ENCODE measurements around the gene CERKL. TPM values are rescaled to one million over a fixed set of nuclear protein-coding genes. Genes with fewer than 3 reads are reported as not detected.

CERKL gene
- total and polyA plus RNA-seq, 2 experiments from 2014 or later: 0.32 to 0.69 TPM

DNA sequence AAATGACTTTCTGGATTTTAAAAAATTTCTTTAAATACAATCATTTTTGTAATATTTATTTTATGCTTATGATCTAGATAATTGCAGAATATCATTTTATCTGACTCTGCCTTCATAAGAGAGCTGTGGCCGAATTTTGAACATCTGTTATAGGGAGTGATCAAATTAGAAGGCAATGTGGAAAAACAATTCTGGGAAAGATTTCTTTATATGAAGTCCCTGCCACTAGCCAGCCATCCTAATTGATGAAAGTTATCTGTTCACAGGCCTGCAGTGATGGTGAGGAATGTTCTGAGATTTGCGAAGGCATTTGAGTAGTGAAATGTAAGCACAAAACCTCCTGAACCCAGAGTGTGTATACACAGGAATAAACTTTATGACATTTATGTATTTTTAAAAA is 120.2 kb downstream of the CERKL start (continued):
- TF ChIP-seq, protein P1, sequence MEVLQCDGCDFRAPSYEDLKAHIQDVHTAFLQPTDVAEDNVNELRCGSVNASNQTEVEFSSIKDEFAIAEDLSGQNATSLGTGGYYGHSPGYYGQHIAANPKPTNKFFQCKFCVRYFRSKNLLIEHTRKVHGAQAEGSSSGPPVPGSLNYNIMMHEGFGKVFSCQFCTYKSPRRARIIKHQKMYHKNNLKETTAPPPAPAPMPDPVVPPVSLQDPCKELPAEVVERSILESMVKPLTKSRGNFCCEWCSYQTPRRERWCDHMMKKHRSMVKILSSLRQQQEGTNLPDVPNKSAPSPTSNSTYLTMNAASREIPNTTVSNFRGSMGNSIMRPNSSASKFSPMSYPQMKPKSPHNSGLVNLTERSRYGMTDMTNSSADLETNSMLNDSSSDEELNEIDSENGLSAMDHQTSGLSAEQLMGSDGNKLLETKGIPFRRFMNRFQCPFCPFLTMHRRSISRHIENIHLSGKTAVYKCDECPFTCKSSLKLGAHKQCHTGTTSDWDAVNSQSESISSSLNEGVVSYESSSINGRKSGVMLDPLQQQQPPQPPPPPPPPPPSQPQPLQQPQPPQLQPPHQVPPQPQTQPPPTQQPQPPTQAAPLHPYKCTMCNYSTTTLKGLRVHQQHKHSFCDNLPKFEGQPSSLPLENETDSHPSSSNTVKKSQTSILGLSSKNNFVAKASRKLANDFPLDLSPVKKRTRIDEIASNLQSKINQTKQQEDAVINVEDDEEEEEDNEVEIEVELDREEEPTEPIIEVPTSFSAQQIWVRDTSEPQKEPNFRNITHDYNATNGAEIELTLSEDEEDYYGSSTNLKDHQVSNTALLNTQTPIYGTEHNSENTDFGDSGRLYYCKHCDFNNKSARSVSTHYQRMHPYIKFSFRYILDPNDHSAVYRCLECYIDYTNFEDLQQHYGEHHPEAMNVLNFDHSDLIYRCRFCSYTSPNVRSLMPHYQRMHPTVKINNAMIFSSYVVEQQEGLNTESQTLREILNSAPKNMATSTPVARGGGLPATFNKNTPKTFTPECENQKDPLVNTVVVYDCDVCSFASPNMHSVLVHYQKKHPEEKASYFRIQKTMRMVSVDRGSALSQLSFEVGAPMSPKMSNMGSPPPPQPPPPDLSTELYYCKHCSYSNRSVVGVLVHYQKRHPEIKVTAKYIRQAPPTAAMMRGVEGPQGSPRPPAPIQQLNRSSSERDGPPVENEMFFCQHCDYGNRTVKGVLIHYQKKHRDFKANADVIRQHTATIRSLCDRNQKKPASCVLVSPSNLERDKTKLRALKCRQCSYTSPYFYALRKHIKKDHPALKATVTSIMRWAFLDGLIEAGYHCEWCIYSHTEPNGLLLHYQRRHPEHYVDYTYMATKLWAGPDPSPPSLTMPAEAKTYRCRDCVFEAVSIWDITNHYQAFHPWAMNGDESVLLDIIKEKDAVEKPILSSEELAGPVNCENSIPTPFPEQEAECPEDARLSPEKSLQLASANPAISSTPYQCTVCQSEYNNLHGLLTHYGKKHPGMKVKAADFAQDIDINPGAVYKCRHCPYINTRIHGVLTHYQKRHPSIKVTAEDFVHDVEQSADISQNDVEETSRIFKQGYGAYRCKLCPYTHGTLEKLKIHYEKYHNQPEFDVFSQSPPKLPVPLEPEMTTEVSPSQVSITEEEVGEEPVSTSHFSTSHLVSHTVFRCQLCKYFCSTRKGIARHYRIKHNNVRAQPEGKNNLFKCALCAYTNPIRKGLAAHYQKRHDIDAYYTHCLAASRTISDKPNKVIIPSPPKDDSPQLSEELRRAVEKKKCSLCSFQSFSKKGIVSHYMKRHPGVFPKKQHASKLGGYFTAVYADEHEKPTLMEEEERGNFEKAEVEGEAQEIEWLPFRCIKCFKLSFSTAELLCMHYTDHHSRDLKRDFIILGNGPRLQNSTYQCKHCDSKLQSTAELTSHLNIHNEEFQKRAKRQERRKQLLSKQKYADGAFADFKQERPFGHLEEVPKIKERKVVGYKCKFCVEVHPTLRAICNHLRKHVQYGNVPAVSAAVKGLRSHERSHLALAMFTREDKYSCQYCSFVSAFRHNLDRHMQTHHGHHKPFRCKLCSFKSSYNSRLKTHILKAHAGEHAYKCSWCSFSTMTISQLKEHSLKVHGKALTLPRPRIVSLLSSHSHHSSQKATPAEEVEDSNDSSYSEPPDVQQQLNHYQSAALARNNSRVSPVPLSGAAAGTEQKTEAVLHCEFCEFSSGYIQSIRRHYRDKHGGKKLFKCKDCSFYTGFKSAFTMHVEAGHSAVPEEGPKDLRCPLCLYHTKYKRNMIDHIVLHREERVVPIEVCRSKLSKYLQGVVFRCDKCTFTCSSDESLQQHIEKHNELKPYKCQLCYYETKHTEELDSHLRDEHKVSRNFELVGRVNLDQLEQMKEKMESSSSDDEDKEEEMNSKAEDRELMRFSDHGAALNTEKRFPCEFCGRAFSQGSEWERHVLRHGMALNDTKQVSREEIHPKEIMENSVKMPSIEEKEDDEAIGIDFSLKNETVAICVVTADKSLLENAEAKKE (CRISPR knock-in tag; IDR thresholded peaks at IDR 0.05): no peak
- TF ChIP-seq NANOG (IDR thresholded peaks at IDR 0.05; ENCODE audit: borderline replicate concordance) (no peak), ZNF331 (CRISPR knock-in tag; IDR thresholded peaks at IDR 0.05; ENCODE audit: low read depth) (no peak), EZH2phosphoT487 (IDR thresholded peaks at IDR 0.05; ENCODE audit: unreplicated experiment) (no peak)

GRCh38 chr2:181528441-181528840 is 128.5 kb downstream of the CERKL start:
- no peaks in the 10 kb centered on the region for H3F3A ChIP-seq (replicated peaks; ENCODE audit: low read depth)

More at GRCh38 chr2:181528441-181528840, 128.5 kb downstream of the CERKL start:
- Mint-ChIP-seq H3K27me3 (ENCODE audit: insufficient read depth, low read depth, poor library complexity) (peaks cover 5% of the 10 kb centered on the region), H3K36me3 (ENCODE audit: low read depth) (no peaks in the 10 kb centered on the region), H3K4me3 (no peak overlapping the region), H3K9me3 (no peaks in the 10 kb centered on the region), H3K4me1 (peaks cover 9% of the 10 kb centered on the region; the same call in 2 of the 3 replicates), H3K27ac (no peak overlapping the region)
- DNase-seq (ENCODE audit: low spot score) (no peak), ATAC-seq (no peak)
- Histone ChIP-seq H3K27ac (ENCODE audit: low read depth) (no peak overlapping the region), H3K9me2 (ENCODE audit: insufficient read depth) (no peaks in the 10 kb centered on the region), H4K20me1 (replicated peaks; ENCODE audit: insufficient read depth) (no peaks in the 10 kb centered on the region), H3K4me1 (ENCODE audit: insufficient read depth) (peaks cover 7% of the 10 kb centered on the region; the same call in 1 of the 2 replicates), H3K36me3 (ENCODE audit: insufficient read depth) (no peaks in the 10 kb centered on the region), H2AFZ (no peak overlapping the region), H3K79me2 (replicated peaks; ENCODE audit: insufficient read depth) (no peaks in the 10 kb centered on the region), H3K4me3 (no peak overlapping the region), H3K27me3 (ENCODE audit: insufficient read depth) (no peaks in the 10 kb centered on the region), H3K4me2 (no peak overlapping the region)
- no peak for TF ChIP-seq EZH2 (IDR thresholded peaks at IDR 0.05; ENCODE audit: low read depth, unreplicated experiment)
- no peak for TF ChIP-seq NANOG (IDR thresholded peaks at IDR 0.05; ENCODE audit: borderline replicate concordance)
- TF ChIP-seq, protein P1 (CRISPR knock-in tag; IDR thresholded peaks at IDR 0.05): no peak
- TF ChIP-seq JUNB (IDR thresholded peaks at IDR 0.05; ENCODE audit: unreplicated experiment): no peak
- no peak for TF ChIP-seq ZNF331 (CRISPR knock-in tag; IDR thresholded peaks at IDR 0.05; ENCODE audit: low read depth)

All from GM23338 (cell line).